ENCODE data around the gene HIPK2.

HIPK2 gene

DNA sequence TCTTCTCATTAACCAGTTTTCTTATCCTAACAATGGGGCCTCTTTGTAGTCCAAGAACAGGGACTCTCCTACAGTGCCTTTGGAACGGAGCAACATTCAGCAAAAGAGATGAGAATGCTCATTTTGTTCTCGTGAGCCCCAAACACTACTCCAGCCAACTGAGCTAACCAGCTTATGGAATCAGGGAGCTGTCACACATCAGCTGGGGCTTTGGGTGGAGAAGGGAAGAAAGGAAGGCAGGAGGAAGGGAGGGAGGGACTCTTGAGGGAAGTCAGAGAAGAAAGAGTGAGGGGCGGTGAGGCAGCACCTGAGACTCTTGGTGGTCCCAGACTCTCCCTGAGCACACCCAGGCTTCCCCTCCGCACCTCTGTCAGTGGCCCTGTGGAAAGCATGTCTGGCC, 131.2 kb downstream of the HIPK2 start:
- TF ChIP-seq, protein P1, sequence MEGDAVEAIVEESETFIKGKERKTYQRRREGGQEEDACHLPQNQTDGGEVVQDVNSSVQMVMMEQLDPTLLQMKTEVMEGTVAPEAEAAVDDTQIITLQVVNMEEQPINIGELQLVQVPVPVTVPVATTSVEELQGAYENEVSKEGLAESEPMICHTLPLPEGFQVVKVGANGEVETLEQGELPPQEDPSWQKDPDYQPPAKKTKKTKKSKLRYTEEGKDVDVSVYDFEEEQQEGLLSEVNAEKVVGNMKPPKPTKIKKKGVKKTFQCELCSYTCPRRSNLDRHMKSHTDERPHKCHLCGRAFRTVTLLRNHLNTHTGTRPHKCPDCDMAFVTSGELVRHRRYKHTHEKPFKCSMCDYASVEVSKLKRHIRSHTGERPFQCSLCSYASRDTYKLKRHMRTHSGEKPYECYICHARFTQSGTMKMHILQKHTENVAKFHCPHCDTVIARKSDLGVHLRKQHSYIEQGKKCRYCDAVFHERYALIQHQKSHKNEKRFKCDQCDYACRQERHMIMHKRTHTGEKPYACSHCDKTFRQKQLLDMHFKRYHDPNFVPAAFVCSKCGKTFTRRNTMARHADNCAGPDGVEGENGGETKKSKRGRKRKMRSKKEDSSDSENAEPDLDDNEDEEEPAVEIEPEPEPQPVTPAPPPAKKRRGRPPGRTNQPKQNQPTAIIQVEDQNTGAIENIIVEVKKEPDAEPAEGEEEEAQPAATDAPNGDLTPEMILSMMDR (IDR thresholded peaks at IDR 0.05; ENCODE audit: borderline replicate concordance, control extremely low read depth, extremely low read depth, insufficient read depth, missing control alignments), result no peak
- no peak for DNase-seq (ENCODE audit: low spot score)
- in situ Hi-C loops (cut with MboI; ENCODE audit: low sequenced_read_pairs, unreplicated experiment), result loop anchor here (10.0 kb wide), 1 partner anchor 358 kb away; no protein-coding TSS in a partner anchor

- TF ChIP-seq, protein P1 (IDR thresholded peaks at IDR 0.05; ENCODE audit: borderline replicate concordance, control extremely low read depth, extremely low read depth, insufficient read depth, missing control alignments), result peak; percentile 82
- in situ Hi-C loops (cut with MboI; ENCODE audit: low sequenced_read_pairs, unreplicated experiment), result loop anchor here (10.0 kb wide), 1 partner anchor 359 kb away; no protein-coding TSS in a partner anchor
- peak; percentile 68 for DNase-seq (ENCODE audit: low spot score)
Observed at GRCh38 chr7:139645572-139646523, 131.9 kb downstream of the HIPK2 start.

- in situ Hi-C loops (cut with MboI; ENCODE audit: low sequenced_read_pairs, unreplicated experiment), result loop anchor here (10.0 kb wide), 1 partner anchor 361 kb away; no protein-coding TSS in a partner anchor
- no peak for DNase-seq (ENCODE audit: low spot score)
- TF ChIP-seq, protein P1 (IDR thresholded peaks at IDR 0.05; ENCODE audit: borderline replicate concordance, control extremely low read depth, extremely low read depth, insufficient read depth, missing control alignments), result no peak
Observed at GRCh38 chr7:139643951-139644585, 133.7 kb downstream of the HIPK2 start.

GRCh38 chr7:139642283-139642682, 135.5 kb downstream of the HIPK2 start:
- DNase-seq (ENCODE audit: low spot score), result no peak
- in situ Hi-C loops (cut with MboI; ENCODE audit: low sequenced_read_pairs, unreplicated experiment), result loop anchor here (10.0 kb wide), 1 partner anchor 363 kb away; no protein-coding TSS in a partner anchor
- TF ChIP-seq, protein P1 (IDR thresholded peaks at IDR 0.05; ENCODE audit: borderline replicate concordance, control extremely low read depth, extremely low read depth, insufficient read depth, missing control alignments), result no peak

- no peak for DNase-seq (ENCODE audit: low spot score)
- in situ Hi-C loops (cut with MboI; ENCODE audit: low sequenced_read_pairs, unreplicated experiment), result loop anchor here (10.0 kb wide), 1 partner anchor 363 kb away; no protein-coding TSS in a partner anchor
- TF ChIP-seq, protein P1 (IDR thresholded peaks at IDR 0.05; ENCODE audit: borderline replicate concordance, control extremely low read depth, extremely low read depth, insufficient read depth, missing control alignments), result no peak
Observed at GRCh38 chr7:139641337-139641992, 136.3 kb downstream of the HIPK2 start.

DNA sequence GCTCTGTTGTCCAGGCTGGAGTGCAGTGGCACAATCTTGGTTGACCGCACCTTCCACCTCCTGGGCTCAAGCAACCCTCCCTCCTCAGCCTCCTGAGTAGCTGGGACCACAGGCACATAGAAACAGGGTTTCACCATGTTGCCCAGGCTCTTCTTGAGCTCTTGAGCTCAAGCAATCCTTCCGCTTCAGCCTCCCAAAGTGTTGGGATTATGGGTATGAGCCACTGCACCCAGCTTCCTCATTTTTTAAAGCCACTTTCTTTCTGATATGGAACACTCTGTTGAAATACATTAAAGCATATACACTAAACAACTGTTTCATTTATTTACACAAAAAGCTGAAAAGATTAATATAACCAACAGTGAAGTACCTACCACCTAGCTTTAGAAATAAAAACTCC, 137.1 kb downstream of the HIPK2 start:
- TF ChIP-seq, protein P1 (IDR thresholded peaks at IDR 0.05; ENCODE audit: borderline replicate concordance, control extremely low read depth, extremely low read depth, insufficient read depth, missing control alignments), result no peak
- DNase-seq (ENCODE audit: low spot score), result no peak
- in situ Hi-C loops (cut with MboI; ENCODE audit: low sequenced_read_pairs, unreplicated experiment), result loop anchor here (10.0 kb wide), 1 partner anchor 364 kb away; no protein-coding TSS in a partner anchor
